ENCODE data around the gene CMTM3. TPM values are rescaled to one million over a fixed set of nuclear protein-coding genes. Genes with fewer than 3 reads are reported as not detected.
A peak's percentile ranks its signal among the peaks of the same experiment; 100 is the strongest.

CMTM3 gene
- total RNA-seq, 1 experiment from 2014 or later: 12.8 TPM

- RAD21 ChIA-PET (ENCODE audit: low non-redundant PET in 1 of 2, low total read pairs in 2 of 2, uncharacterized antibody in 2 of 2, unreplicated experiment in 2 of 2): interaction anchor here in 1 of 2 experiments (0.6 to 1.1 kb wide), 2 partner anchors 201 to 259 kb away, joined by 3 to 12 read pairs; no protein-coding TSS in a partner anchor
Measured at GRCh38 chr16:66609139-66609510, 4.6 kb downstream of the CMTM3 start.

GRCh38 chr16:66610111-66610820, 5.8 kb downstream of the CMTM3 start:
- TF ChIP-seq ZFX (IDR thresholded peaks at IDR 0.05) (no peak), ATF3 (IDR thresholded peaks at IDR 0.05) (no peak), CEBPB (IDR thresholded peaks at IDR 0.05; ENCODE audit: low read depth) (no peak), POLR2AphosphoS5 (IDR thresholded peaks at IDR 0.05; ENCODE audit: low read depth, low read length) (no peak), SIN3A (IDR thresholded peaks at IDR 0.05; ENCODE audit: low read depth) (no peak), REST (IDR thresholded peaks at IDR 0.05; ENCODE audit: low read depth) (no peak), SP1 (IDR thresholded peaks at IDR 0.05; ENCODE audit: low read depth) (no peak), ELF1 (IDR thresholded peaks at IDR 0.05; ENCODE audit: borderline replicate concordance, low read depth) (no peak), YY1 (IDR thresholded peaks at IDR 0.05; ENCODE audit: extremely low read depth, insufficient replicate concordance, low read depth, low read length) (no peak), EZH2phosphoT487 (IDR thresholded peaks at IDR 0.05; ENCODE audit: borderline replicate concordance) (no peak), RAD21 (IDR thresholded peaks at IDR 0.05; ENCODE audit: low read depth) (no peak)
- CTCF ChIA-PET: interaction anchor here (3.2 kb wide), 1 partner anchor 9 kb away, joined by 41 read pairs; no protein-coding TSS in a partner anchor
- Histone ChIP-seq H3K9me2 (ENCODE audit: insufficient read depth) (no peaks in the 10 kb centered on the region), H3K79me2 (ENCODE audit: insufficient read depth, low read length) (peaks cover 8% of the 10 kb centered on the region; the same call in 1 of the 2 replicates), H3K27ac (ENCODE audit: low read depth, low read length) (no peak overlapping the region), H3K9ac (ENCODE audit: low read length) (no peak overlapping the region), H3K9me3 (ENCODE audit: control insufficient read depth in 1 of 2, insufficient read depth in 1 of 2, low read depth in 1 of 2, low read length in 2 of 2) (no peaks in the 10 kb centered on the region), H4K20me1 (ENCODE audit: insufficient read depth) (0 out of 2 replicates have a peak, but pooled peaks cover 4% of the 10 kb centered on the region), H3K4me1 (ENCODE audit: control insufficient read depth in 1 of 2, insufficient read depth in 2 of 2, low read length in 2 of 2) (peaks cover 17 to 30% of the 10 kb centered on the region in 2 experiments), H3K27me3 (ENCODE audit: insufficient read depth, low read length) (no peaks in the 10 kb centered on the region), H3K4me3 (replicated peaks in 1 of 2; ENCODE audit: low read depth in 1 of 2, low read length in 2 of 2) (no peak overlapping the region), H3K36me3 (ENCODE audit: control insufficient read depth in 1 of 2, insufficient read depth in 2 of 2, low read length in 2 of 2) (peaks cover 18 to 23% of the 10 kb centered on the region in 2 experiments; a peak in 3 of 4 replicates), H2AFZ (ENCODE audit: low read depth, low read length, poor library complexity, severe bottlenecking) (no peak overlapping the region), H3K4me2 (ENCODE audit: low read length) (no peak overlapping the region)
- RAD21 ChIA-PET (ENCODE audit: low non-redundant PET in 1 of 2, low total read pairs in 2 of 2, uncharacterized antibody in 2 of 2, unreplicated experiment in 2 of 2): no interaction called here
- DNase-seq (ENCODE audit: low read depth, low spot score) (no peak), ATAC-seq (no peak)
- POLR2A ChIA-PET: no interaction called here
- intact Hi-C loops (cut with micrococcal nuclease): no loop called here
- BruUV-seq (replicated peaks): no TSS peak

More at GRCh38 chr16:66609139-66609510, 4.6 kb downstream of the CMTM3 start:
- Histone ChIP-seq H2AFZ (ENCODE audit: low read depth, low read length, poor library complexity, severe bottlenecking) (no peak overlapping the region), H3K4me1 (ENCODE audit: control insufficient read depth in 1 of 2, insufficient read depth in 2 of 2, low read length in 2 of 2) (peaks cover 19 to 32% of the 10 kb centered on the region in 2 experiments), H3K79me2 (ENCODE audit: insufficient read depth, low read length) (peaks cover 8% of the 10 kb centered on the region; the same call in 1 of the 2 replicates), H3K4me3 (replicated peaks in 1 of 2; ENCODE audit: low read depth in 1 of 2, low read length in 2 of 2) (no peak overlapping the region; a peak in 1 of 4 replicates), H3K9ac (ENCODE audit: low read length) (peak overlapping the region; percentile 64), H3K36me3 (ENCODE audit: control insufficient read depth in 1 of 2, insufficient read depth in 2 of 2, low read length in 2 of 2) (peaks cover 14 to 19% of the 10 kb centered on the region in 2 experiments; a peak in 3 of 4 replicates), H3K27ac (ENCODE audit: low read depth, low read length) (peak overlapping the region; percentile 54), H4K20me1 (ENCODE audit: insufficient read depth) (0 out of 2 replicates have a peak, but pooled peaks cover 4% of the 10 kb centered on the region), H3K9me2 (ENCODE audit: insufficient read depth) (no peaks in the 10 kb centered on the region), H3K4me2 (ENCODE audit: low read length) (peak overlapping the region; percentile 70), H3K9me3 (ENCODE audit: control insufficient read depth in 1 of 2, insufficient read depth in 1 of 2, low read depth in 1 of 2, low read length in 2 of 2) (no peaks in the 10 kb centered on the region), H3K27me3 (ENCODE audit: insufficient read depth, low read length) (no peaks in the 10 kb centered on the region)
- TF ChIP-seq POLR2A (IDR thresholded peaks at IDR 0.05; ENCODE audit: borderline replicate concordance, extremely low read depth, insufficient read depth, insufficient read length) (no peak), MAX (IDR thresholded peaks at IDR 0.05) (no peak), ZNF274 (IDR thresholded peaks at IDR 0.05; ENCODE audit: low read depth, low read length) (no peak), ZFX (IDR thresholded peaks at IDR 0.05) (no peak), JUND (IDR thresholded peaks at IDR 0.05) (no peak)
- no peak for ATAC-seq
- POLR2A ChIA-PET: no interaction called here
- CTCF ChIA-PET: interaction anchor here (0.6 to 3.2 kb wide), 30 partner anchors 10 to 294 kb away, joined by 3 to 41 read pairs (median 4); partner anchors contain the start of genes CKLF, CMTM2, CMTM4 and TK2
- BruUV-seq (replicated peaks): no TSS peak
- intact Hi-C loops (cut with micrococcal nuclease): loop anchor here (2.0 to 5.0 kb wide), 2 partner anchors 202 to 258 kb away; no protein-coding TSS in a partner anchor
- DNase-seq (ENCODE audit: low read depth, low spot score): no peak

All from HCT116 (cell line).